ENCODE results near the gene BBS9.

BBS9 gene

DNA sequence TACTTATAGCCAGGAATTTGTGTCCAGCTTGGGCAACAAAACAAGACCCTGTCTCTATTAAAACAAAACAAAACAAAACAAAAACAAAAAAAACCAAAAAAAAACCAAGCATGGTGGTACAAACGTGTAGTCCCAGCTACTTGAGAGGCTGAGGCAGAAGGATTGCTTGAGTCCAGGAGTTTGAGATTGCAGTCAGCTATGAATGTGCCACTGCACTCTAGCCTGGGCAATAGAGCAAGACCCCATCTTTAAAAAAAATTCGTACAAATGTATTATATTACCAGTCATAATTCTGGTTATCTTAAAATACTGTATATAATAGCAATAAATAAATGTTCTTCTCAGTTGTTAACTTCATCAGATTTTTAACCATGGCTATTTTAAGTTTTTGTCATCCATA is 2.3 kb upstream of the BBS9 start:
- DNase-seq (ENCODE audit: low spot score): no peak

DNA sequence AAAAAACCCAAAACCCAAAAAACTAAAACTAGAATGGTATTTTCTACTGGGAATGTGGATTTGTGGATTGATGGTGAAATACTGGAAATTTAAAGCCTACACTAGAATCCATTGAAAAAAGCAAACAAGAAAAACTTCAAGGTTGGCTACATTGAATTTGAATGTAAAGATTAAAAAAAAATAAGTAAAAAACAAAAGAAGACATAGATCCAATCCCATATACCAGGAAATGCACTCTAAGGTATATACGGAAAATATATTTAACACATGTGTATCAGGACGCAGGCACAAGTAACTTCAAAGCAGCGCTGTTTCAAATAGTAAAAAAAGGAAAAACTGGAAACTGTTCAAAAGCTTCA is 754 bp upstream of the BBS9 start:
- no peak for DNase-seq (ENCODE audit: low spot score)

DNA sequence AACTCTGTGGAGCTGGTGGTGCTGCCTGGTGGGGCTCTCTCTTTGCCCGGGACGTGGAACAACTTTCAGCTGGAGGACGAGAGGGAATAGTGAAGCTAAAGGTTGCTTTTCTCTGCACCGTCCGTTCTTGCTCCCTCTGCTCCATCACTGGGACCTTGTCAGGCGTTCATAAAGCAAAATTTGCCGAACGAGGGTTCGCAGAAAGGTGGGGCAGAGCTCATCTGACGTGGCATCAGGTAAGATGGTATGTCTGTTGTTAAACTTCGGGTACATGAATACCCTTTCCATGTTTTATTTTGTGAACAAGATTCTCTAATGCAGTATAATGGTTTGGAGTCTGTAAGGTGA is 416 bp downstream of the BBS9 start:
- no peak for DNase-seq (ENCODE audit: low spot score)

DNA sequence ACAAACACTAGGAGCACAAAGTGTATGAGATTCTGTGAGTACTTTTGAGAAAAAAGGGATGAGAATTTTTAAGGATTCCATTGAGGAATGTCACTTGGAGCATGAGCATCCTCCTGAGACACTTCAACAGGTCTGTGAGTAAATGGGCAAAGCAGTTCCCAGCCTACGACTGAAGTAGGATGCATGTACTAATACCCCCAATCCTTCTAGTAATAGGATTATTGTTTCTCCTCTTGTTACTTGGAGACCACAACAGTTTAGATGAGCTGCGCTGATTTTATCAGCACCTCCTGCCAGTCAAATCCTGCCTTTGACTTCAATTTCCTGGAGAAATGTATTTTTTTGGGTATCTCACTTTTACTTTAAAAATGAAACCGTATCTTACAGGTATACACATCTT is 820 bp downstream of the BBS9 start:
- peak; percentile 20 for DNase-seq (ENCODE audit: low spot score)

DNA sequence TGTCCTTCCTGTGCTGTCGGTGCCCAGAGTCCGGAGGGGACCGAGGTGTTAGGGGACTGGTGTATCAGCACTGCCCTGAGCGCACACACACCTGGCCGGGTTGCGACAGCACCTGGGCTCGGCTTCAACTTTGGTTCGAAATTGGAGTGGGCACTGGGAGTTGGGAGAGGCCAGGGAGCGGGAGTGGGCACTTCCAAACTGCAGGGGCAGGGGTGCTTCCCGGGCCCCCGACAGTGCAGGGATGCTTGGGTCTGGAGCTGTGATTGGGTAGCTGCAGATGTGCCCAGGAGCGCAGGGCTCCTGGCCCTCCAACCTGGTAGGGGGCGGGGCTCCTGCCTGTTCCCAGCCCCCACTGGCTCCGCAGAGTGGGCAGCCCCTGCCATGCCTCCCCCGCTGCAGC is 7.7 kb downstream of the BBS9 start:
- no peak for DNase-seq (ENCODE audit: low spot score)

DNA sequence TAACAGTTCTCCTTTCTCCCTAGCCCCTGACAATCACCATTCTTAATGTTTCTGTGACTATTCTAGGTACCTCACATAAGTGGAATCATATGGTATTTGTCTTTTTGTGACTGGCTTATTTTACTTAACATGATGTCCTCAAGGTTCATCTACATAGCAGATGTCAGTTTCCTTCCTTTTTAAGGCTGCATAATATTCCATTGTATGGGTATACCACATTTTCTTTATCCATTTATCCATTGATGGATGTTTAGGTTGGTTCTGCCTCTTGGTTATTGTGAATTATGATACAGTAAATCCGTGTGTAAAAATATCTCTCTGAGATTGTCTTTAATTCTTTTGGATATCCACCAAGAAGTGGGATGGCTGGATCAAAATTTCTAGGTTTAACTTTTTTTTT is 13.2 kb downstream of the BBS9 start:
- no peak for DNase-seq (ENCODE audit: low spot score)

DNA sequence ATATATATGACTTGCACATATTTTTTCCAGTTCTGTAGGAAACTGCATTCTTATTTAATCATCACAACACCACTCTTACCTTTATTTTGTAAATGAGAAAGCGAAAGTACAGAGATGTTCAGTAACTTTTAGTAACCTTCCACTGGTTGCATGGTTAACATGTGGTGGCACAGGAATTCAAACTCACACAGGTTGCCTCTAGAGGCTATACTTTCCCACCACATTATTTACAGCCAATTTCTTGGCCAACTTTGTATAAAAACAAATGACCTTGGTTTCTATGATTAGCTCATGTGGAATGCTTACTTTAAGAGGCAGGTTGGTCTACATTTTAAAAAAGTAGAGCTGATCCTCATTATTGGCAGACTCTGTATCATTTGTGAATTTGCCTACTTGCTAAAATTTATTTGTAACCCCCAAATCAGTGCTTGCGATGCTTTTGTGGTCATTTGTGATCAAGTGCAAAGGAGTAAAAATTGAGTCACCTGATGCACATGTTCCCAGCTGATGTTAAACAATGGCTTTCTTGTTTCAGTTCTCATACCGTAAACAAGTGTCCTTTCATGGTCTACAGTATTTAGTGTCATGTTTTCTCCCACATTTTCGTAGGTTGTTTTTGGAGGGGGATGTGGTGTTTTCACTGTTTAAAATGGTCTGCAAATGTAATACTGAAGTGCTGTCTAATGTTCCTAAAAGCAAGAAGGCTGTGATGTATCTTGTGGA is 14.8 kb downstream of the BBS9 start:
- no peak for DNase-seq (ENCODE audit: low spot score)

DNA sequence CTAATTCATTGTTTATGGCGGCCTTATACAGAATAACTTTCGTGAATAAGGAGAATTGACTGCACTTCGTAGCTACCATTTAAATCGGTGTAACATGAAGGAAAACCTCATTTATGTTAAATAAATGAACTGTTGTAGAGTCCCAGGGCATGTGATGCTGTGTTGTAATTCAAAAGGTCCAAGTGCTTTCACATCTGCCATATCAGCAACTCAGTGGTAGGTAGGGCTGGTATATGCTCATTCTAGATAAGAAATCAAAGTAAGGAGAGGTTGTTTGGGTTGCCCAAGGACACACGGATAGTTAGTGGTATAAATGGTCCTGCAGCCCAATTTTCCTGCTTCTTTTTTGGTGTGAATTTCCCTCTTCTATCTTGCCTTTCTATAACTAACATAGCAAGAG is 15.8 kb downstream of the BBS9 start:
- no peak for DNase-seq (ENCODE audit: low spot score)

DNA sequence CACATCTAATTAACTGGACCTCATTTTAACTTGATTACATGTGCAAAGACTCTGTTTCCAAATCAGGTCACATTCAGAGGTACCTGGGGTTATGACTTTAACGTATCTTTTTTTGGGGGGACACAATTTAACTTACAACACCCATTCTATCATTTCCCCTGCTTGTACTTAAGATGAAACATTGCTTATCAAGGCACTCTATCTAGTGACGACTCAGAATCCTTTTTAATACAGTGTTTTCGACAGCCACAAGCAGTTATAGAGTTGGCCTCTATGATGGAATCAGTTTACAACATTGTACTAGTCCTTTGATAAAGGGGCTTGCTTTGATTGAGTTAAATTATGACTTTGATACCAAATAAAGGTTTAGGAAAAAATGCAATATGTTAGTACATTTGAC is 22.7 kb downstream of the BBS9 start:
- DNase-seq (ENCODE audit: low spot score): no peak

DNA sequence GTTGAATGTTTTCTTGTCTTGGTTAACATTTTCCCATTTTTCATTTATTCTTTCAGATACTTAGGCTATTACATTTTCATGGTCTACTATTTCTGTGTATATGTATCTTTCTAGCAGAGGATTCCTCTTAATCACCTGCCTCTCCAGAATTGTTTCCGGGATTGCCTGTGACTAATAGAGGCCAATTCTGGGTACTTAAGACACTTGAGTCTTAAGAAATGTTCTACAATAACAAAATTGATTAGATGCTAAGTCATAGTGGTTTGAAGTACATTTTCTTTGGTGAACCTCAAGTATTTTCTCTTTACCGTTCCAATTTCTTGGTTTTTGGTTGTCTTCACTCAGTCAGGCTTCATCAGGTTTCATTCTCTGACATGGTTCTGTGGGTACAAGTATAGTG is 26.4 kb downstream of the BBS9 start:
- no peak for DNase-seq (ENCODE audit: low spot score)

DNA sequence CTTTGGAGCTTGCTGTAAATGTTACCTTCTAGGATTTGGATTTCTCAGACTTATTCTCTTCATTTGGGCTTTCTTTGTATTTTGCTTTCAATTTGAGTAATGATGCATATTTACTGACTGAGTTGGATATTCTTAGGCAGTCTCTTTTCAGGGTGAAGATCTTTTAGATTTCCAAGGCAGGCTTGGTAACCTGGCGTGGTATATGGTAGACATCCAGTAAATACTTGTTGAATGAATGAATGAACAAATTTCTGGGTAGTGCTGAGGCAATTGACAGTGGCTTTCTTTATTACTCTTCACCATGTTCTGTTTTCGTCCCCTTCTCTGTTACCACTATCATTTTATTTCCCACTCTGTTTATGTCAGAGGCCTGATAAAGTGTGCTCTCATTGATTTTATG is 27.1 kb downstream of the BBS9 start:
- no peak for DNase-seq (ENCODE audit: low spot score)

DNA sequence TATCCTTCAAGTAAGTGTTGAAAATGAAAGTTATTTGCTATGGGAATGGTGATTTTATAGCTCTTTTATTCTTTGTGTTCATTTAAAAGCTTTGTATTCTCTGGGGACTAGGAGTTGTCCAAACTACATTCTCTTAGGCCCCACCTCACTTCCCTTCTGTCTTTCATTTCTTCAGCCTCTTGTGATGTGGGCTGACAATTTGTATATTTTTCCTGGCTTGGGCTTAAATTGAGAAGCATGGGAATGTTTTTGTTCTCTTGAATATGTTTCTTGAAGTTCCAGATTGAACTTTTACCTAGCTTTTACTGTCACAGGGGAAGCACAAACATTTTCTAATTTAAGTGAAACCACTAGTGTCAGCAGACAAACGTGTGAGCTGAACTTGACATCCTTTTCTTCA is 27.9 kb downstream of the BBS9 start:
- DNase-seq (ENCODE audit: low spot score): no peak

DNA sequence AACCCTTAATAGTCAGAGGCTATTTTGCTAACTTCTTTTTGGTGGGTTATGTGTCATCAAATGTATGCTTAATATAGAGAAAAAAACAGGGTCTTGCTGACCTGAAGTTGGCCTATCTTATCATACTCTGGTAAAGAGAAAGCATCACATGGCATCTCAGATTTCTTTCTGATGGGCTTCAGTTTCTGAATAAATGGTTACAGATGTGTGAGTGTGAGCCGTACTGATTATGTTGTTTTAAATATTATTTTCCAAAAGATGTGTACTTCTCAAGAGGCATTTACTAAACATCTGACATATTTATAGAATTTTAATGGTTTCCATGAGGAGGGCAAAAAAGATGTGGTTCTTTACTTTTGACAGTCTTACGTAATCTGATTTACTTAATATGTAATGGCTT is 28.4 kb downstream of the BBS9 start:
- no peak for DNase-seq (ENCODE audit: low spot score)

DNA sequence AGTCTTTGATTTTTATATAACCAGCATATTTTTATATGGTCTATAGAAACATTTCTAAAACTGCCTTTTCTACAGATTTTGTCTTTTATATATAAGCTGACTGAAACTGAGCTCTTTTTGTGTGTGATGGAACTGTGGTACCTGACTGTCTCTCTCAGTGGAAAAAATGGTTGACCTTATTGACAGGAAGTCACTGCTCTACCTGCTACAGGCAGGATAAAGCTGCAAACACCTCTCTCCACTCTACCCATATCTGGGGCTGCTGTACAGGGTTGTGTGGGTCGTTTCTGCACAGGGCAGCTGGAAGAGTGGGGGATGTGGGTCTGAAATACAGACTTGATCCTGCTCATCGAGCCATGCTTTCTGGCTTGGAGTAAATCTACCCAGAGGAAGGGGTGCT is 48.5 kb downstream of the BBS9 start:
- DNase-seq (ENCODE audit: low spot score): no peak

DNA sequence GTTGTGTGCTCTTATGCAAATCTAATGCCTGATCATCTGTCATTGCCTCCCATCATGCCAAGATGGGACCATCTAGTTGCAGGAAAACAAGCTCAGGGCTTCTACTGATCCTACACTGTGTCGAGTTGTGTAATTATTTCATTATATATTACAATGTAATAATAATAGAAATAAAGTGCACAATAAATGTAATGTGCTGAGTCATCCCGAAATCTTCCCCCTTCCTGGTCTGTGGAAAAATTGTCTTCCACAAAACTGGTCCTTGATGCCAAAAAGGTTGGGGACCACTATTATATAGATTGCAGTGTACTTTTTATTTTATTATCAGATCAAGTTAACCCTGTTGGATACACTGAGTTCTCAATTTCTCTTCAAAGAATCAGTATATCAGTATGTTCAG is 50.2 kb downstream of the BBS9 start:
- no peak for DNase-seq (ENCODE audit: low spot score)

DNA sequence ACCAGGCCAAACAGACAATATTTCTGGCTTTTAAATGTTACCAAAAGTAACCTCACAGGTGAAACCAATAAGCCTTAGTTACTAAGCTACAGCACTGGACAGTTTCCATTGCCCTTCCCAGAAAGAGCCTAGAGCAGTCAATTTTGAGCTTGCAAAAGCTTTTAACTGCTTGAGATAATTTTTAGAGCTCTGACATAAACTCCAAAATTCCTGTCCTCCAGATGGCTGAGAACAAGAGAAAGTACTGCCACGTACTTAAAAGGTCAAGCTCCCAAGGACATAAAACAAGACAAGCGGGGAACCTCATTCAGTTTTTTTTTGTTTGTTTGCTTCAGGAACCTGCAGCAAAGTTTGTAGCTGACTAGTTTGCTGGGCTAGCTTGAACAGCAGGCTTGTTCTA is 54.1 kb downstream of the BBS9 start:
- no peak for DNase-seq (ENCODE audit: low spot score)

DNA sequence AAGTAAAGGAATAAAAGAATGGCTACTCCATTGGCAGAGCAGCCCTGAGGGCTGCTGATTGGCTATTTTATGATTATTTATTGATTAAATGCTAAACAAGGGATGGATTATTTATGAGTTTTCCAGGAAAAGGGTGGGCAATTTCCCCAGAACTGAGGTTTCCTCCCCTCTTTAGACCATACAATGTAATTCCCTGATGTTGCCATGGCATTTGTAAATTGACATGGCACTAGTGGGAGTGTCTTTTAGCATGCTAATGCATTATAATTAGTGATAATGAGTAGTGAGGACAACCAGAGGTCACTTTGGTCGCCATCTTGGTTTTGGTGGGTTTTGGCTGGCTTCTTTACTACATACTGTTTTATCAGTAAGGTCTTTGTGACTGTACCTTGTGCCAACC is 55.5 kb downstream of the BBS9 start:
- DNase-seq (ENCODE audit: low spot score): no peak

DNA sequence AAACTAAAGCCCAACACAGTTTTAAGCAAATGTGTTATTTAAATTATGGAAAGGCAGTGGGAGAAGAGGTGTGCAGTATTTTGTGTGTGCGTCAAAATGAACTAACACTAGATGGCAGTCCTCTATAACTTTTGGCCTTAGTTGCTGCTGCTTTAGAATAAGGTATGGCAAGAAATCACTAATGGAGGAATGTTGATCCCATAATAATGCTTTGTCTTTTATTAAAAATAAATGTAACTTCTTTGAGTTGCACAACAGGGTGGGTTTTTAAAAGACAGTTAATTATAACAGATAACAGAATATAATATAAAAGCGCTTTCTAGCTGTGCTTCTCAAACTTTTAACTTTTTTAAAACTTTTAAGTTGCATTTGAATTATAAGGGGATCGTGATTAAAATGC is 56.4 kb downstream of the BBS9 start:
- DNase-seq (ENCODE audit: low spot score): peak; percentile 62

DNA sequence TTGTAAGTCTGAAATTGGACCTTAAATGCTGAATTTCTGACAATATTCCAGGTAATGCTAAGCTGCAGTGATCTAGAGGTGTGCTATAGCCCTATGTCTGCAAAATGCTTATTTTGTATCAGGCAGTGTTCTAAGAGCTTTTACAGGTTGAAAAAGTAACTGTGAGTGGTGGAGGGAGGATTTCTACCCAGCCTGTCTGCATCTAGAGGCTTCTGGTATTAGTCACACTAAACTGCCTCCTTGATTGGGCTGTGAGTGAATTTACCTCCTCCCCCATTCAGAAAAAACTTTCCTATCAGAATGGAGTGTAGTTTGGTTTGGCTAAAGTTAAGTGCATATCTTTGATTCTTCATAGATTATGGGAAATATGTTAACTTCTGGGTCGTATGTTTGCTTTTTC is 56.8 kb downstream of the BBS9 start:
- DNase-seq (ENCODE audit: low spot score): no peak

DNA sequence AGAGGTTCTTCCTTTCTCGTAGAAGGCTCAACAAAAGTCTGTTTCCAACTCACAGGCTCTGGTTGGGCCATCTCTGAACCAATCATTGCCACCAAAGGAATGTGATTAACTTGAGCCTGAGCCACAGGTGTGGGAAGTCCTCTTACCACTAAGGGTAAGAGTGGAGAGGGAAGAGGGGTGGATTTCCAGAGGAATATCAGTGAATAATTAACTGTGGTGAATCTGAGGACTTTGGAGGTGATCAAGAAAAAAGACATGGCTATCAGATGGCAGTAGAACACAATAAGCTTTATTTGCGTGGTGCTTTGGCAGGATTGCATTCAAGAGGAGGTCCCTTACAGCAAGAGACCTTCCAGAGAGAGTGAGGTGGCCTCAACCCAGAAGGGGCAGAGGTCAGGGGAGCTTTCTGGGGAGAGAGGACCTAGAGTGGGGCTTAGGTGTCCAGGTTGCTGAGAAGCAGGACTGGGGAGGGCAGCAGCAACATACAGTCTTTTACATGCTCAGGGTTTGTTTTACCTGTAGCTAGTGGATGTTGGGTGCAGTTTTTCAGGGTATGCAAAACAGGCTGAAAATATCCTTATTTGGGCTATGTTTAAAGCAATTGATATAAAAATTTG is 61.4 kb downstream of the BBS9 start:
- no peak for DNase-seq (ENCODE audit: low spot score)

DNA sequence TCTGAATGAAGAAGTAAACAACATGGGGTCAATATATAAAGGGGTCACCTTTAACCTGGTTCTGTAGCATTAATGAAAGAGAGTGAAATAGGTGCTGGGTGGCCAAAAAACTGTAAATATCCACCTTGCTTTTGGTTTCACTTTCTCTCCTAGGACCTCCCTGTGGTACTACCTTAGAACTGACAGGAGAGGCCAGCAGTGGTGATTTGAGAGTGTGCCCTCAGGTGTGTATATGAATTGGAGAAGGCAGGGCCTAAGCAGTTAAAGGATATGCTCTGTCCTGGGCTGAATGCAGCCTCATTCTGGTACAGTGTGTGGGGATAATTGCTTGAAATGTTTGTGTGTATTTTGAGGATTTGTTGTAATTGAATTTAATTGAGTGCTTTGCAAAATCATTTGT is 62.0 kb downstream of the BBS9 start:
- DNase-seq (ENCODE audit: low spot score): no peak

DNA sequence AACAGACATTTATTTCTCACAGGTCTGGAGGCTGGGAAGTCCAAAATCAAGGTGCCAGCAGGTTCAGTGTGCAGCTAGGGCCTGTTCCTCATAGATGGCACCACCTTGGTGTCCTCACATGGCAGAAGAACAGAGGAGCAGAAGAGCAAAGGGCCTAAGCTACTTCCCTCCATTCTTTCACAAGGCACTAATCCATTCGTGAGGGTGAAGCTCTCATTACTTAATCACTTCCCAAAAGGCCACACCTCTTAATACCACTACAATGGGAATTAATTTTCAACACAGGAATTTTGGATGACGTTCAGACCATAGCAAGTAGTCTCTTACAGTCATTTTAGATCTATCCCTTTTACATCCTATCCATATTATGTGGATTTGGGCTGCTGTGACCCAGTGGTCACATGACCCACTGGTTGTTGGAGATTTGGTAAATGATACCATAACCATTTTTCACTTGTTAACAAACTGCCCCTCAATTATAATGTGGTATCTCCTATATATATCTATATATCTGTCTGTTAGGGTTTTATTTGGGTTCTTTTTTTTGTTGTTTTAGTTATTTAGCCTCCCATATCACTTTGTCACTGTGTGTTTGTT is 63.4 kb downstream of the BBS9 start:
- DNase-seq (ENCODE audit: low spot score): no peak

DNA sequence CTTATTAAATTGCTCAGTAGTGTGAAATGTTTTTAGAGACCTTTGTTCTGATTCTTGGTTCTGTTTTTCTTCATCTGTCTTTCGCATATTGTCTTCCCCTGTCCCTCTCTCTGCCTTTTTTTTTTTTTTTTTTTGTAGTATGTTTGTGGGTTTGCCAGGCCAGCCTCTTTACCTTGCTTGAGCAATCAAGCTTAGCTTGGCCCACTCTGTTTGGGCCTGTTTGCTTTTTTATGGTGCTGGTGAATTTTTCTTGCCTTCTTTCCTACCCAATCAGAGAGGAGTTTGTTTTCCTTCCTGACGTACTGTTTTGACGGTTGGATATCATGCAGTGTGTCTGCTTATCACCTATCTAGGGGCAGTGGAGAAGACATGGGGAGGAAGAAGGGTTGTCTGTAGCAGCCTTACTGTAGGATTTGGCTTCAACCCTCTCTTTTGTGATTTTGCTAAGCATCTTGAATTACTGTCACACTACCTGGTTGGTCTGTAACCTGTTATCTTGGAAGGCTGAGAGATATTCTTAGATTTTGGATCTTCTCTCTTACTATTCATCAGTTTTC is 64.0 kb downstream of the BBS9 start:
- DNase-seq (ENCODE audit: low spot score): no peak

DNA sequence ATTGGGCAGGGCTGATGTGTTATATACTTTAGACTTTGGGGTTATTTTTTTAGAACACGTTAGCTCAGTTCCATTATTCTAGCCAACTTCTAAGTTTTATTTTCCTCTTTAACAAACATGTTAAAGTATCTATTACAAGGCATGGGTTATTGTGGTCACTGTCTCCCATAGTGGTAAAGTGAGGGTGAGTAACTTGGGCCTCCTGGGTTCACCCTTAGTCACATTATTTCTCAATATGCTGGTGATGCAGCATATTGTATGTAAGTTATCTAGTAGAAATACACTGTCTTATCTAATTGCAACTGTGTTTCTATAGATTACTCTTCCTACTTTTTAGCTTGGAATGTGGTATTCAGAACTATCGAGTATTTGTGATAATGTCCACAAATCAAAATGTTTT is 65.9 kb downstream of the BBS9 start:
- DNase-seq (ENCODE audit: low spot score): no peak

Data from cerebellar cortex (tissue), 1 donor.